GM23338 (cell line): ENCODE data around the gene CD70. TPM values are rescaled to one million over a fixed set of nuclear protein-coding genes. Genes with fewer than 3 reads are reported as not detected.
"Not testable (repeated sequence)": the region's sequence is repeated elsewhere in the genome, so short reads cannot be mapped to it uniquely, and the experiment has no call there.

Source experiments
- ATAC-seq: fragments of 200-7000 bp; cut with Tn5 transposase; 3 replicates; pipeline ENCODE4 v1.9.1; 2020
- DNase-seq: peaks from one replicate; pipeline ENCODE4 v3.0.0-alpha.2; 2015; ENCODE audit warnings: low spot score
- H2AFZ ChIP-seq: fragments of 200-600 bp; sonication (generic); 2 replicates; pipeline ENCODE4 v1.8.0; 2016; ENCODE audit warnings: antibody characterized with exemption, mild to moderate bottlenecking, moderate library complexity
- H3F3A ChIP-seq: fragments of 200-600 bp; sonication (generic); replicated peaks from 2 replicates; pipeline ENCODE4 v1.8.0; 2017; ENCODE audit warnings: antibody characterized with exemption, mixed run types, low read depth
- H3K27ac ChIP-seq: fragments of 200-600 bp; sonication (generic); 2 replicates; pipeline ENCODE4 v1.6.1; 2016; ENCODE audit warnings: low read depth
- H3K27me3 ChIP-seq: fragments of 200-600 bp; sonication (generic); 2 replicates; pipeline ENCODE4 v1.8.0; 2016; ENCODE audit warnings: mild to moderate bottlenecking, mixed run types, moderate library complexity; ENCODE audit not compliant: insufficient read depth
- H3K36me3 ChIP-seq: fragments of 200-600 bp; sonication (generic); 2 replicates; pipeline ENCODE4 v1.8.0; 2016; ENCODE audit warnings: mild to moderate bottlenecking; ENCODE audit not compliant: insufficient read depth
- H3K4me1 ChIP-seq: fragments of 200-600 bp; sonication (generic); 2 replicates; pipeline ENCODE4 v1.8.0; 2016; ENCODE audit warnings: mild to moderate bottlenecking, moderate library complexity; ENCODE audit not compliant: insufficient read depth
- H3K4me2 ChIP-seq: fragments of 200-600 bp; sonication (generic); 2 replicates; pipeline ENCODE4 v1.7.1; 2017; ENCODE audit warnings: mixed run types
- H3K4me3 ChIP-seq: fragments of 200-600 bp; sonication (generic); 2 replicates; pipeline ENCODE4 v1.6.1; 2016; ENCODE audit warnings: mixed run types
- H3K79me2 ChIP-seq: fragments of 200-600 bp; sonication (generic); replicated peaks from 2 replicates; pipeline ENCODE4 v1.8.0; 2017; ENCODE audit warnings: mild to moderate bottlenecking; ENCODE audit not compliant: insufficient read depth
- H3K9me2 ChIP-seq: fragments of 200-600 bp; sonication (generic); 2 replicates; pipeline ENCODE4 v1.8.0; 2017; ENCODE audit not compliant: insufficient read depth
- H4K20me1 ChIP-seq: fragments of 200-600 bp; sonication (generic); replicated peaks from 2 replicates; pipeline ENCODE4 v1.8.0; 2017; ENCODE audit warnings: mild to moderate bottlenecking; ENCODE audit not compliant: insufficient read depth
- H3K27ac Mint-ChIP-seq: 2 replicates; pipeline ENCODE4 v1.8.0; 2020; ENCODE audit warnings: inconsistent platforms, mild to moderate bottlenecking, moderate library complexity, mixed read lengths
- H3K27me3 Mint-ChIP-seq: 3 replicates; pipeline ENCODE4 v1.8.0; 2022; ENCODE audit warnings: low read depth, mild to moderate bottlenecking, moderate library complexity, mixed read lengths, inconsistent platforms; ENCODE audit not compliant: insufficient read depth, poor library complexity
- H3K36me3 Mint-ChIP-seq: 3 replicates; pipeline ENCODE4 v1.8.0; 2021; ENCODE audit warnings: low read depth, mild to moderate bottlenecking, inconsistent platforms, moderate library complexity, mixed read lengths
- H3K4me1 Mint-ChIP-seq: 3 replicates; pipeline ENCODE4 v1.8.0; 2020; ENCODE audit warnings: mild to moderate bottlenecking, inconsistent platforms, mixed read lengths
- H3K4me3 Mint-ChIP-seq: 3 replicates; pipeline ENCODE4 v1.8.0; 2021; ENCODE audit warnings: moderate library complexity, mild to moderate bottlenecking, inconsistent platforms, mixed read lengths
- H3K9me3 Mint-ChIP-seq: 3 replicates; pipeline ENCODE4 v1.8.0; 2020; ENCODE audit warnings: moderate library complexity, mild to moderate bottlenecking, inconsistent platforms, mixed read lengths
- CREB1 ChIP-seq: fragments of 250-450 bp; sonication (Bioruptor Pico); IDR thresholded peaks from 2 replicates; pipeline ENCODE4 v1.5.0; 2020; ENCODE audit warnings: low read depth, mild to moderate bottlenecking, moderate library complexity
- EZH2 ChIP-seq: fragments of 200-600 bp; sonication (generic); IDR thresholded peaks from one replicate; pipeline ENCODE4 v1.8.0; 2017; ENCODE audit warnings: antibody characterized with exemption, mild to moderate bottlenecking, low read depth; ENCODE audit not compliant: unreplicated experiment
- EZH2phosphoT487 ChIP-seq: fragments of 200-600 bp; sonication (generic); IDR thresholded peaks from one replicate; pipeline ENCODE4 v1.8.1; 2018; ENCODE audit warnings: antibody characterized with exemption; ENCODE audit not compliant: unreplicated experiment
- NANOG ChIP-seq: IDR thresholded peaks from 2 replicates; pipeline ENCODE4 v1.6.1; 2016; ENCODE audit warnings: antibody characterized with exemption, borderline replicate concordance
- POLR2AphosphoS5 ChIP-seq: IDR thresholded peaks from 2 replicates; pipeline ENCODE4 v1.6.1; 2016; ENCODE audit warnings: antibody characterized with exemption, low read depth
- STAT1 ChIP-seq: IDR thresholded peaks from one replicate; pipeline ENCODE4 v1.6.1; 2016; ENCODE audit warnings: antibody characterized with exemption; ENCODE audit not compliant: unreplicated experiment
- ZNF331 ChIP-seq: fragments of 250-450 bp; sonication (Bioruptor Pico); IDR thresholded peaks from 2 replicates; pipeline ENCODE4 v1.5.0; 2020; ENCODE audit warnings: low read depth, mild to moderate bottlenecking, moderate library complexity
- polyA plus RNA-seq: library from polyadenylated mRNA; unstranded; fragments of >200 nt; fragmentation: Nextera tagmentation; extraction: Ambion mirVana; gene quantifications from 2 replicates; pipeline ENCODE4 v1.2.1, GENCODE V29; 2016
- total RNA-seq: library from RNA; depleted of rRNA; stranded (reverse); fragments of >200 nt; shearing (Covaris generic); gene quantifications from 2 replicates; pipeline ENCODE4 v1.2.3, GENCODE V29; 2014
- TF ChIP-seq, protein P1 (sequence below): fragments of 250-450 bp; sonication (Bioruptor Pico); IDR thresholded peaks from 2 replicates; pipeline ENCODE4 v1.5.0; 2020; ENCODE audit warnings: mild to moderate bottlenecking, moderate library complexity
- TF ChIP-seq, protein P2 (sequence below): IDR thresholded peaks from 2 replicates; pipeline ENCODE4 v1.6.1; 2016; ENCODE audit warnings: antibody characterized with exemption

The CD70 gene
- total and polyA plus RNA-seq, 2 experiments from 2014 or later: 2.0 to 7.3 TPM

DNA sequence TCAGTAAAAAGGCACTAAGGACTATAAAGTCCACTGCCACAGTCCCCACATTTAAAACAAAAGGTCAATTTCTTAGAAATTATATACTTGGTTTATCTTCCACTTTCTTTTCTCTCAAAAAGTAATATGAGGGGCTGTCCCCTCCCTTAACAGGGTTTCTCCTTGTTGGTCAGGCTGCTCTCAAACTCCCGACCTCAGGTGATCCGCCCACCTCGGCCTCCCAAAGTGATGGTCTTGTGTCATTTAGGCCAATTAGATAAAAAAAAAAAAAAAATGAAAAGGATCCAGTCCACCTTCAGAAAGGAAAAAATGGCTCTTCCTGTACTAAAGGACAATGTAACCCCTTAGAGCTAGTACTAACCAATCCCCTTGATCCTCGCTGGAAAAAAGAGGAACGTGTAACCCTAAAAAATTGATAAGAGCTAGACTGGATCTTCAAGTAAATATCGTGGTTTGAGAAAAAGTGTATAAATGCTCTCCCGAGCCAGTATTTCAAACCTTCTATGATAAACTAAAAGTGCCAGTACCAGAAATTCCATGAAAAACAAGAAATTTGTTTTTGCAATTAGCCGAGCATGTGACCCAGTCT lies 9.0 kb upstream of the CD70 start (continued):
- TF ChIP-seq, protein P1, sequence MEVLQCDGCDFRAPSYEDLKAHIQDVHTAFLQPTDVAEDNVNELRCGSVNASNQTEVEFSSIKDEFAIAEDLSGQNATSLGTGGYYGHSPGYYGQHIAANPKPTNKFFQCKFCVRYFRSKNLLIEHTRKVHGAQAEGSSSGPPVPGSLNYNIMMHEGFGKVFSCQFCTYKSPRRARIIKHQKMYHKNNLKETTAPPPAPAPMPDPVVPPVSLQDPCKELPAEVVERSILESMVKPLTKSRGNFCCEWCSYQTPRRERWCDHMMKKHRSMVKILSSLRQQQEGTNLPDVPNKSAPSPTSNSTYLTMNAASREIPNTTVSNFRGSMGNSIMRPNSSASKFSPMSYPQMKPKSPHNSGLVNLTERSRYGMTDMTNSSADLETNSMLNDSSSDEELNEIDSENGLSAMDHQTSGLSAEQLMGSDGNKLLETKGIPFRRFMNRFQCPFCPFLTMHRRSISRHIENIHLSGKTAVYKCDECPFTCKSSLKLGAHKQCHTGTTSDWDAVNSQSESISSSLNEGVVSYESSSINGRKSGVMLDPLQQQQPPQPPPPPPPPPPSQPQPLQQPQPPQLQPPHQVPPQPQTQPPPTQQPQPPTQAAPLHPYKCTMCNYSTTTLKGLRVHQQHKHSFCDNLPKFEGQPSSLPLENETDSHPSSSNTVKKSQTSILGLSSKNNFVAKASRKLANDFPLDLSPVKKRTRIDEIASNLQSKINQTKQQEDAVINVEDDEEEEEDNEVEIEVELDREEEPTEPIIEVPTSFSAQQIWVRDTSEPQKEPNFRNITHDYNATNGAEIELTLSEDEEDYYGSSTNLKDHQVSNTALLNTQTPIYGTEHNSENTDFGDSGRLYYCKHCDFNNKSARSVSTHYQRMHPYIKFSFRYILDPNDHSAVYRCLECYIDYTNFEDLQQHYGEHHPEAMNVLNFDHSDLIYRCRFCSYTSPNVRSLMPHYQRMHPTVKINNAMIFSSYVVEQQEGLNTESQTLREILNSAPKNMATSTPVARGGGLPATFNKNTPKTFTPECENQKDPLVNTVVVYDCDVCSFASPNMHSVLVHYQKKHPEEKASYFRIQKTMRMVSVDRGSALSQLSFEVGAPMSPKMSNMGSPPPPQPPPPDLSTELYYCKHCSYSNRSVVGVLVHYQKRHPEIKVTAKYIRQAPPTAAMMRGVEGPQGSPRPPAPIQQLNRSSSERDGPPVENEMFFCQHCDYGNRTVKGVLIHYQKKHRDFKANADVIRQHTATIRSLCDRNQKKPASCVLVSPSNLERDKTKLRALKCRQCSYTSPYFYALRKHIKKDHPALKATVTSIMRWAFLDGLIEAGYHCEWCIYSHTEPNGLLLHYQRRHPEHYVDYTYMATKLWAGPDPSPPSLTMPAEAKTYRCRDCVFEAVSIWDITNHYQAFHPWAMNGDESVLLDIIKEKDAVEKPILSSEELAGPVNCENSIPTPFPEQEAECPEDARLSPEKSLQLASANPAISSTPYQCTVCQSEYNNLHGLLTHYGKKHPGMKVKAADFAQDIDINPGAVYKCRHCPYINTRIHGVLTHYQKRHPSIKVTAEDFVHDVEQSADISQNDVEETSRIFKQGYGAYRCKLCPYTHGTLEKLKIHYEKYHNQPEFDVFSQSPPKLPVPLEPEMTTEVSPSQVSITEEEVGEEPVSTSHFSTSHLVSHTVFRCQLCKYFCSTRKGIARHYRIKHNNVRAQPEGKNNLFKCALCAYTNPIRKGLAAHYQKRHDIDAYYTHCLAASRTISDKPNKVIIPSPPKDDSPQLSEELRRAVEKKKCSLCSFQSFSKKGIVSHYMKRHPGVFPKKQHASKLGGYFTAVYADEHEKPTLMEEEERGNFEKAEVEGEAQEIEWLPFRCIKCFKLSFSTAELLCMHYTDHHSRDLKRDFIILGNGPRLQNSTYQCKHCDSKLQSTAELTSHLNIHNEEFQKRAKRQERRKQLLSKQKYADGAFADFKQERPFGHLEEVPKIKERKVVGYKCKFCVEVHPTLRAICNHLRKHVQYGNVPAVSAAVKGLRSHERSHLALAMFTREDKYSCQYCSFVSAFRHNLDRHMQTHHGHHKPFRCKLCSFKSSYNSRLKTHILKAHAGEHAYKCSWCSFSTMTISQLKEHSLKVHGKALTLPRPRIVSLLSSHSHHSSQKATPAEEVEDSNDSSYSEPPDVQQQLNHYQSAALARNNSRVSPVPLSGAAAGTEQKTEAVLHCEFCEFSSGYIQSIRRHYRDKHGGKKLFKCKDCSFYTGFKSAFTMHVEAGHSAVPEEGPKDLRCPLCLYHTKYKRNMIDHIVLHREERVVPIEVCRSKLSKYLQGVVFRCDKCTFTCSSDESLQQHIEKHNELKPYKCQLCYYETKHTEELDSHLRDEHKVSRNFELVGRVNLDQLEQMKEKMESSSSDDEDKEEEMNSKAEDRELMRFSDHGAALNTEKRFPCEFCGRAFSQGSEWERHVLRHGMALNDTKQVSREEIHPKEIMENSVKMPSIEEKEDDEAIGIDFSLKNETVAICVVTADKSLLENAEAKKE (CRISPR knock-in tag): no peak
- TF ChIP-seq EZH2phosphoT487: no peak
- no peak for TF ChIP-seq CREB1 (CRISPR knock-in tag)
- TF ChIP-seq STAT1: no peak
- no peak for TF ChIP-seq EZH2
- no peak for TF ChIP-seq POLR2AphosphoS5
- no peak for TF ChIP-seq ZNF331 (CRISPR knock-in tag)
- no peak for TF ChIP-seq NANOG
- TF ChIP-seq, protein P2, sequence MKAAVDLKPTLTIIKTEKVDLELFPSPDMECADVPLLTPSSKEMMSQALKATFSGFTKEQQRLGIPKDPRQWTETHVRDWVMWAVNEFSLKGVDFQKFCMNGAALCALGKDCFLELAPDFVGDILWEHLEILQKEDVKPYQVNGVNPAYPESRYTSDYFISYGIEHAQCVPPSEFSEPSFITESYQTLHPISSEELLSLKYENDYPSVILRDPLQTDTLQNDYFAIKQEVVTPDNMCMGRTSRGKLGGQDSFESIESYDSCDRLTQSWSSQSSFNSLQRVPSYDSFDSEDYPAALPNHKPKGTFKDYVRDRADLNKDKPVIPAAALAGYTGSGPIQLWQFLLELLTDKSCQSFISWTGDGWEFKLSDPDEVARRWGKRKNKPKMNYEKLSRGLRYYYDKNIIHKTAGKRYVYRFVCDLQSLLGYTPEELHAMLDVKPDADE: no peak

DNA sequence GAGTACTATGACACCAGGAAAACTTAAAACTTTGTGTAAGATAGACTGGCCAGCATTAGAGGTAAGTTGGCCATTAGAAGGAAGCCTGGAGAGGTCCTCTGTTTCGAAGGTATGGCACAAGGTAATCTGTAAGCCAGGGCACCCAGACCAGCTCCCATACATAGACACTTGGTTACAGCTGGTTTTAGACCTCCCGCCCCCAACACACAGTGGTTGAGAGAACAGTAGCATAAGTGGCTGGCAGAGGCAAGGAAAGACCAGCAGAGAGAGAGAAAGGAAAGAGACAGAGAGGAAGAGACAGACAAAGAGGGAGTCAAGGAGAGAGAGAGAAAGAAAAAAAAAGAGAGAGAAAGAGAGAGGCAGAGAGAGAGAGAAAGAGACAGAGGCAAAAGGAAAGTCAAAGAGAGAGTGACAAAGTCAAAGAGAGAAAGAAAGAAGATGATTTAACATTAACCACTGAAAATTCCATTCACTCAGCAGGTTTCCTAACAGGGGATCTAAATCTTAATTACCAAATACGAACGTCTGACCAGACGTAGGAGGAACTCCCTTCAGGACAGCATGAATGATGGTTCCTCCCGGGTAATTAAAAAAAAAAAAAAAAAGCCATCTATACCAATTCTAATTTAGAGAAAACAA lies 7.4 kb upstream of the CD70 start:
- H3K79me2 ChIP-seq, H3K9me2 ChIP-seq, H3K4me3 Mint-ChIP-seq, H3K4me1 Mint-ChIP-seq, H3K36me3 ChIP-seq, H2AFZ ChIP-seq, H3K27me3 Mint-ChIP-seq, H3K27ac ChIP-seq, H3K27me3 ChIP-seq, H3F3A ChIP-seq, DNase-seq, H3K4me3 ChIP-seq, H3K4me2 ChIP-seq, H4K20me1 ChIP-seq, H3K27ac Mint-ChIP-seq, H3K4me1 ChIP-seq, ATAC-seq: not testable (repeated sequence)
- peaks cover 90% of the 10 kb centered on the region for H3K9me3 Mint-ChIP-seq
- H3K36me3 Mint-ChIP-seq: peaks cover 25% of the 10 kb centered on the region

DNA sequence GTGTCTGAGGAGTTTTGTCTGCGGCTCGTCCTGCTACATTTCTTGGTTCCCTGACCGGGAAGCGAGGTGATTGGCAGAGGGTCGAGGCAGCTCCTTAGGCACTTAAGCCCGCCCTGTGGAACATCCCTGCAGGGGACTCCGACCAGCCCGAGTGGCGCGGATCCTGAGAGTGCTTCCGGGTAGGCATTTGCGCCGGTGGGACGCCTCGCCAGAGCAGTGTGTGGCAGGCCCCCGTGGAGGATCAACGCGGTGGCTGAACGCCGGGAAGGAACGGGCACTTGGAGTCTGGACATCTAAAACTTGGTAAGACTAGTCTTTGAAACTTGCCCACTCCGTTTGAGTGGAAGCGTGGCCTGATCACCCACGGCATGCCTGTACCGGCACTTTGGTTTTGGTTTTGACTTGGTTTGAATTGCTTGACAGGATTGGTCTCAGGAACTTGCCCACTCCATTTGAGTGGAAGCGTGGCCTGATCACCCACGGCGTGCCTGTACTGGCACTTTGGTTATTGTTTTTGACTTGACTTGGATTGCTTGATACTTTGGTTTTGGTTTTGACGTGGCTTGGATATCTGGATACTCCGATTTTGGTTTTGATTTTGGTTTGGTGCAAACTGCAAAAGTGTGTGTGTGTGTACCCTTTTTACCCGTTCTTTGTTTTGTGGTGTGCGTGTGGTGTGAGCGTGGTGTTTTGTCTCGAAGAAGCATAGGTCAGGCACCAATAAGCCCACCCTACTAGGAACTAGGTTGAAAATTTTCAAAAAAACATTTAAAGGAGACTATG lies 6.7 kb upstream of the CD70 start:
- DNase-seq, H3K4me3 ChIP-seq, H2AFZ ChIP-seq, H3K79me2 ChIP-seq, H3K4me2 ChIP-seq, H3K4me3 Mint-ChIP-seq, H3F3A ChIP-seq, H3K9me2 ChIP-seq, H4K20me1 ChIP-seq, H3K27ac Mint-ChIP-seq, H3K36me3 ChIP-seq, H3K4me1 ChIP-seq, H3K27me3 Mint-ChIP-seq, ATAC-seq, H3K27ac ChIP-seq, H3K4me1 Mint-ChIP-seq: not testable (repeated sequence)
- H3K27me3 ChIP-seq: peaks cover 16% of the 10 kb centered on the region; the same call in 1 of the 2 replicates
- Mint-ChIP-seq H3K9me3 (peaks cover 85% of the 10 kb centered on the region), H3K36me3 (peaks cover 23% of the 10 kb centered on the region)
